SHP77 (cell line): ENCODE data around the gene GMPS.
"Not testable (repeated sequence)": the region's sequence is repeated elsewhere in the genome, so short reads cannot be mapped to it uniquely, and the experiment has no call there.

Experiments used
- DNase-seq, 2 experiments: peaks; one replicate each; lab custom pipeline; 2025; lab: John Stamatoyannopoulos, UW

Gene GMPS

GRCh38 chr3:155944081-155944480 lies 73.6 kb downstream of the GMPS start:
- DNase-seq = no peak

GRCh38 chr3:155946178-155946577 lies 75.7 kb downstream of the GMPS start:
- no peak for DNase-seq

GRCh38 chr3:155948476-155948875 lies 78.0 kb downstream of the GMPS start:
- DNase-seq = no peak

GRCh38 chr3:155949453-155950217 lies 79.2 kb downstream of the GMPS start:
- DNase-seq = no peak

DNA sequence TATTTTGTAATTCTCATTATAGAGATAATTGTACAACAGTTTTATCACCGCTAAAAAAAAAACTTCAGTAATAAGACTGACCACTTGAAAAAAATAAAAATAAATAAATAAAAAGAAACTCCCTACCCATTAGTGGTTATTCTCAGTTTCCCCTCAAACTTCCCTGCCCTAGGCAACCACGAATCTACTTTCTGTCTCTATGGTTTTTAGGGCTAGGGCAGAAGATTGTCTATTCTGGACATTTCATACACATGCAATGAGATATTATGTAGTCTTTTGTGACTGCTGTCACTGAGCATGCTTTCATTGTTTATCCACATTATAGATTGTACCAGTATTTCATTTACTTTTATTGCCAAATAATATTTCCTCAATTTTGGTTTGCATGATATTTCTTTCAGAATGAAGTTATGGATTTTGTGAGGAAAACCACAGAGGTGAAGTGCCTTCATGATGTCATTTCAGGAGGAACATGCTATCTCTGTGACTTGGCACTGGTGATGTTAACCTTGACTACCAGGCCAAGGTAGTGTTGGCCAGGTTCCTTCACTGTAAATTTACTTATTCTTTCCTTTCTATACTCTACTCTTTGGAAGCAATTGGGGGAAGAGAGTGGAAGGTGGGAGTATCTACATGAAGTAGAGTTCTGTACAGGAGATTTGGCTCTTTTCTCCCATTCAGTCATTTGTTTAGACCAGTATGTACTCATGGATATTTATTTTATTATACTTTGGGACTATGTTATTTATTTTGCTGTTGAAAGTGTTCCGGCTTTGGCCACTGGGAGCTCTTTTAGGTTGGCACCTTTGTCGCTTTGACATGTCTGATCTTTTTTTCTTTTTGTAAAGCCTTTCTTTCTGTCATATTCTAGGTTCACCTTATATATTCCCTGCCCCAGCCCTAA lies 86.3 kb downstream of the GMPS start:
- no peak for DNase-seq

DNA sequence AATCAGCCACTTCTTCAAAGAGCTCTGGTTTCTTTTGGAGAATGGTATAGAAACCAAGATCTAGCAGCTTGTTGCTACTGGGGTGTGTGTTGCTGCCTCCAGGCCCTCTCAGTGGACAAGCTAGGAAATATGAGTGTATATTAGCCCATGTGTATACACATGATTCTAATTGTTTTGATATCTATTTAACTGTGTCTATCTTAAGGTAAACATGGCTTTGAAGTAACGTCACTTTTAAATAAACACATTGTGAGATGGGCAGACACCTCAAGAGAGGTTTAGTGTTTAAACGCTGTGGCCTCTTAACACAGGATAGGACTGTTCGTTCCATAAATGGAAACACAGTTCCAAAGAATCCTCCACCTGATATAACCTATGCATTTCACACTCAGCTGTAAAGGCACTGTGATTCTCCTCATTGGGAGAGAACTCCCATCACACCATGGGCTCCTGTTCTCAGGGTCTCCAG lies 87.0 kb downstream of the GMPS start:
- DNase-seq = no peak

DNA sequence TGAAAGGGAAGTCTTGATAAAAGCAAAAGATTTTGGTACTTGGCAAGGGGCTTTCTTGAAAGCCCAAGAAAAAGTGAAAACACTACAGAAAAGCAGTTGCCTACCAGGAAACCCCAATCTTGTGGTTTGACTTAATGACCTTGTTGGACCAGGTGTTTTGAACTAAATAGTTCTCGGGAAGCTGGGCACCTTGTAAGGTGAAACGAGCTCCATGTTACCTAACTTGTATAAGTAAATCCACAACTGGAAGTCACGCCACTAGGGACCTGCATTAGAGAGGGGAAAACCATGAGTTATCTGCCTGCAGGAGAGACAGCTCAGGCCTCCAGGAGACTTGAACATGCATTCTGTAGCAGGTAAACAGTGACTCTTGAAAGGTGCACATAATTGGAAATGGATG lies 88.2 kb downstream of the GMPS start:
- DNase-seq = no peak

DNA sequence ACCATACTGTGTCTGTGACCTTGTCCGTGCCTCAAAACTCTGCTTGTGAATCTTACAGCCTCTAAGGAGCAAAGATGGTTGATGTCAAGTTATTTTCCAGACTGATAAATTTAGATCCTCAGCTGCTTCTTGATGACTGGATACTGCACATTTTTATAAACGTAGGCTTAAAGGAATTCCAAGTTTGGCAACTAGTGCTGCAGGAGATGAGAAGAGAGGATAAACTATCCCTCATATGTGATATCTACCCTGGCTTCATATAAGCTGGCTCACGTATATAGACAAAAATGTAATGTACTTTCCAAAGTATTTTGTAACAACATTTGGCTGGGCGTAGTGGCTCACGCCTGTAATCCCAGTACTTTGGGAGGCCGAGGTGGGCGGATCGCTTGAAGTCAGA lies 89.6 kb downstream of the GMPS start:
- DNase-seq = no peak

- not testable (repeated sequence) for DNase-seq
These were observed 90.6 kb downstream of the GMPS start for GRCh38 chr3:155961044-155961443.

- no peak for DNase-seq
These were observed 93.1 kb downstream of the GMPS start for GRCh38 chr3:155963570-155963969.

DNA sequence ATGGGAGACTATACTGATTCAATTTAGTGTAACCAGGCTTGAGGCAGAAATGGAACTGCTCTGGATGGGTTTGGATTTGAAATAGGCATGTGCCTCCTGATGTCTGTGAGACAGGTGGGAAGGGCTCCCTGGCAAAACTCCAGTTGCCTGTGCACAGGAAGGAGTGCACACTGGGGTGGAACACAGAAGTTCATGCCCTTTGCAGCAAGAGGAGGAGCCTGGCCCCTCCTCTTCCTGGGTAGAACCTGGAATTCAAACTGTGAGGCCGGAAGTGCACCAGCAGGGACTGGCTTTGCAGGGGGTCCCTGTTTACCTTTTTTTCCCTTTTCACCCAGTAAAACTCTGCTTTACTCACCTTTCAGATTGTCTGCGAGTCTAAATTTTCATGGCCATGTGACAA lies 99.9 kb downstream of the GMPS start:
- no peak for DNase-seq

GRCh38 chr3:155972885-155973584 lies 102.6 kb downstream of the GMPS start:
- no peak for DNase-seq

DNA sequence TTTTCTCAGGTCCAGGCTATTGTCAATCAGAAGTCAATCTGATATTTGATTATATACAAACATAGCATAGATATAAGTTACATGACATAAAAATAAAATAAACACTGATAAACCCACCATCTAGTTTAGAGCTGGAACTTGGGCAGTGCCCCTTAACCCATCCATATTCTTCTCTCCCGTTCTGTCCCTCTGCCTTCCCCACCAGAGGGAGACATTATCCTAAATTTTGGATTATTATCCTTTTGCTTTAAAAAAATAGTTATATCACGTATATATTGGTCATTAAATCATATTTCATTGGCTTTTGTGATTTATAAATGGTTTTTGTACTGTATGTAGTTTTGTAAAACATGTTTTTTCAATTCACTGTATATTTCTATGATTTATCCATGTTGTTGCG lies 107.9 kb downstream of the GMPS start:
- DNase-seq = no peak

DNA sequence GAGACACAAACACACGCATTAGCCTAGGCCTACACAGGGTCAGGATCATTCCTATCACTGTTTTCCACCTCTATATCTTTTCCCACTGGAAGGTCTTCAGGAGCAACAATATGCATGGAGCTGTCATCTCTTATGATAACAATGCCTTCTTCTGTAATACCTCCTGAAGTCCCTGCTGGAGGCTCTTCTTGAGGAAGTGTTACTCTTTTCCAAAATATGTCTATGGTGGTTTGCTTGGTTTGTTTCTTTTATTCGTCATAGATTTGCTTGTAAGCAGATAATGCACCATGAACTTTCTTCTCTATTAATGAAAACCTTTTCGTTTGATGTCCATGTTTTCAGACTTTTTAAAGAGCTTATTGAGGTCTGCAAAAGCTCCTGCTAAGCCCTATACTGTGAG lies 109.3 kb downstream of the GMPS start:
- no peak for DNase-seq

- no peak for DNase-seq
These were observed 111.2 kb downstream of the GMPS start for GRCh38 chr3:155981669-155982068.

DNA sequence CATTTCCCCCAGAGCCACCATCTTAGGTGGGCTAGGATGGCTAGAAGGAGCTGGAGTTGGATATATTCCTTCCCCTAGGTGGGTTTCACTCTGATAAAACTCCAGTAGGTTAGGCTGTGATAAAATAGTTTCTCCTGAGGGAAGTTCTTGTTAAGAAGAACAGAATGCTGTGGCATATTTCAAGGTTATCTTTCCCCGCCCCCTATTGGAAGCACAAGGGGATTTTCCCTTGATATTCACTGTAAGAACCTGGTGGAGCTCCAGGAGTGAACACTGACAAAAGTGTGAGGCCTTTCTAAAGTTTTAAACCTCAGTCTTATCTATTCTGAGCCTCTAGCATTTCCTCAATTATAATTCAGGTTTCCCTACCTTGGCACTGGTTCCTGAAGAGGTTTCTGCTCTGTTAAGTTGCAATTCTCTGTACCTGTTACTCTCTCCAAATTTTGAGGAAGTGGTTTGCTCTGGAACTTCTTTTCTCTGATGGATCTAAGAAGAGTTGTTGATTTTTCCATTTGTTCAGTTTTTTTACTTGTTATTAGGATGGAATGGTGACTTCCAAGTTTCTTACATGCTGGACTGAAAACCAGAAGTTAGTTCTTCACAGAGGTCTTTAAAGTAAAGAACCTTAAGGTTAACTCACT lies 113.5 kb downstream of the GMPS start:
- no peak for DNase-seq

- DNase-seq = no peak
These were observed 114.5 kb downstream of the GMPS start for GRCh38 chr3:155984791-155985417.

DNA sequence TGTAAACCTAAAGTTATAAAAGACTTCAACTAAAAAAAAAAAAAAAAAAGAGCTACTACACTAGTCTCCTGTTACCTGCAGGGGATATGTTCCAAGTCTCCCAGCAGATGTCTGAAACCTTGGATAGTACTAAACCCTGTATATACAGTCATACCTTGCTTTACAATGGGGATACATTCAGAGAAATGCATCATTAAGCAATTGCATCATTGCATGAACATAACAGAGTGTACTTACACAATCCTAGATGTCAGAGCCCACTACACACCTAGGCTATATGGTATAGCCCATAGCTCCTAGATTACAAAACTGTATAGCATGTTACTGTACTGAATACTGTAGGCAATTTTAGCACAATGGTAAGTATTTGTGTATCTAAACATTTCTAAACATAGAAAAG lies 119.1 kb downstream of the GMPS start:
- no peak for DNase-seq

DNA sequence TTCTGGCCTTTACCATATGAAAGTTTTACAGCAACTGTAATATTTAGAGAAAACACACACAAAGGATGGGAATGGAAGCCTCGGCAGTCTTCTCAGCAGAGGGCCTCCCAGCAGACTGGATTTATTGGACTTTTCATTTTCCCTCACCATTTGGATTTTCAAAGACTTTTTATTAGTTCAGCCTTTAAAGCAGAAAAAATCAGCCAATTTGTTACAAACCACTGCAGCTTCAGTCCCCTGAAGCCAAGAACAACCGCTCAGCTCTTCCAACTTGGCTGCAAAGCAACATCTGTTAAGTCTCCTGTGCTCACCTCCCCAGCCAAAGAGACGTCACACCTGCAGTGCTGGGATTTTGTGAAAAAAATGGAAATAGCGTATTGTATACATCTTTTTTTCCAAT lies 120.8 kb downstream of the GMPS start:
- DNase-seq = no peak

- DNase-seq = no peak
These were observed 121.4 kb downstream of the GMPS start for GRCh38 chr3:155991847-155992246.
